ENCODE measurements around the gene RPUSD4. TPM values are rescaled to one million over a fixed set of nuclear protein-coding genes. Genes with fewer than 3 reads are reported as not detected.

Gene RPUSD4
- total RNA-seq, 1 donor = 20.3 TPM

- Histone ChIP-seq H3K4me3 (ENCODE audit: low read length) (no peak overlapping the region), H3K27me3 (ENCODE audit: insufficient read depth, low read length) (no peaks in the 10 kb centered on the region), H3K4me1 (ENCODE audit: insufficient read depth, low read length) (no peaks in the 10 kb centered on the region), H3K9me3 (ENCODE audit: low read depth, low read length) (no peaks in the 10 kb centered on the region)
Observed at GRCh38 chr11:126224647-126225294, 13.3 kb upstream of the RPUSD4 start.

GRCh38 chr11:126219547-126219946 lies 8.1 kb upstream of the RPUSD4 start:
- Histone ChIP-seq H3K27me3 (ENCODE audit: insufficient read depth, low read length) (no peaks in the 10 kb centered on the region), H3K9me3 (ENCODE audit: low read depth, low read length) (no peaks in the 10 kb centered on the region), H3K4me1 (ENCODE audit: insufficient read depth, low read length) (peaks cover 16% of the 10 kb centered on the region), H3K4me3 (ENCODE audit: low read length) (no peak overlapping the region)

- H3K4me1 ChIP-seq (ENCODE audit: insufficient read depth, low read length) = peaks cover 26% of the 10 kb centered on the region
- H3K27me3 ChIP-seq (ENCODE audit: insufficient read depth, low read length) = no peaks in the 10 kb centered on the region
- no peaks in the 10 kb centered on the region for H3K9me3 ChIP-seq (ENCODE audit: low read depth, low read length)
- no peak overlapping the region for H3K4me3 ChIP-seq (ENCODE audit: low read length)
Observed at GRCh38 chr11:126217491-126217890, 6.0 kb upstream of the RPUSD4 start.

- H3K4me1 ChIP-seq (ENCODE audit: insufficient read depth, low read length) = peaks cover 32% of the 10 kb centered on the region
- H3K9me3 ChIP-seq (ENCODE audit: low read depth, low read length) = no peaks in the 10 kb centered on the region
- no peaks in the 10 kb centered on the region for H3K27me3 ChIP-seq (ENCODE audit: insufficient read depth, low read length)
- H3K4me3 ChIP-seq (ENCODE audit: low read length) = no peak overlapping the region
Observed at GRCh38 chr11:126216526-126217305, 5.3 kb upstream of the RPUSD4 start.

- peaks cover 38% of the 10 kb centered on the region for H3K4me1 ChIP-seq (ENCODE audit: insufficient read depth, low read length)
- no peak overlapping the region for H3K4me3 ChIP-seq (ENCODE audit: low read length)
Observed at GRCh38 chr11:126214841-126215240, 3.4 kb upstream of the RPUSD4 start.

GRCh38 chr11:126214441-126214840 lies 3.0 kb upstream of the RPUSD4 start:
- no peaks in the 10 kb centered on the region for H3K27me3 ChIP-seq (ENCODE audit: insufficient read depth, low read length)
- no peak overlapping the region for H3K4me3 ChIP-seq (ENCODE audit: low read length)
- no peaks in the 10 kb centered on the region for H3K9me3 ChIP-seq (ENCODE audit: low read depth, low read length)
- peaks cover 38% of the 10 kb centered on the region for H3K4me1 ChIP-seq (ENCODE audit: insufficient read depth, low read length)

More at GRCh38 chr11:126214841-126215240, 3.4 kb upstream of the RPUSD4 start:
- Histone ChIP-seq H3K9me3 (ENCODE audit: low read depth, low read length) (no peaks in the 10 kb centered on the region), H3K27me3 (ENCODE audit: insufficient read depth, low read length) (no peaks in the 10 kb centered on the region)

- Histone ChIP-seq H3K4me3 (ENCODE audit: low read length) (peak overlapping the region; percentile 84), H3K27me3 (ENCODE audit: insufficient read depth, low read length) (no peaks in the 10 kb centered on the region), H3K4me1 (ENCODE audit: insufficient read depth, low read length) (peaks cover 31% of the 10 kb centered on the region), H3K9me3 (ENCODE audit: low read depth, low read length) (no peaks in the 10 kb centered on the region)
Observed at GRCh38 chr11:126212089-126212660, 725 bp upstream of the RPUSD4 start.

- Histone ChIP-seq H3K4me1 (ENCODE audit: insufficient read depth, low read length) (peaks cover 29% of the 10 kb centered on the region), H3K4me3 (ENCODE audit: low read length) (peak overlapping the region; percentile 84), H3K27me3 (ENCODE audit: insufficient read depth, low read length) (no peaks in the 10 kb centered on the region), H3K9me3 (ENCODE audit: low read depth, low read length) (no peaks in the 10 kb centered on the region)
Observed at GRCh38 chr11:126210871-126211235, 597 bp downstream of the RPUSD4 start.

- no peak overlapping the region for H3K4me3 ChIP-seq (ENCODE audit: low read length)
- no peaks in the 10 kb centered on the region for H3K9me3 ChIP-seq (ENCODE audit: low read depth, low read length)
- no peaks in the 10 kb centered on the region for H3K27me3 ChIP-seq (ENCODE audit: insufficient read depth, low read length)
- peaks cover 16% of the 10 kb centered on the region for H3K4me1 ChIP-seq (ENCODE audit: insufficient read depth, low read length)
Observed at GRCh38 chr11:126207896-126208295, 3.6 kb downstream of the RPUSD4 start.

GRCh38 chr11:126205359-126205758 lies 6.1 kb downstream of the RPUSD4 start:
- Histone ChIP-seq H3K4me1 (ENCODE audit: insufficient read depth, low read length) (no peaks in the 10 kb centered on the region), H3K9me3 (ENCODE audit: low read depth, low read length) (no peaks in the 10 kb centered on the region), H3K27me3 (ENCODE audit: insufficient read depth, low read length) (no peaks in the 10 kb centered on the region), H3K4me3 (ENCODE audit: low read length) (no peak overlapping the region)

- Histone ChIP-seq H3K27me3 (ENCODE audit: insufficient read depth, low read length) (no peaks in the 10 kb centered on the region), H3K9me3 (ENCODE audit: low read depth, low read length) (no peaks in the 10 kb centered on the region), H3K4me1 (ENCODE audit: insufficient read depth, low read length) (no peaks in the 10 kb centered on the region), H3K4me3 (ENCODE audit: low read length) (no peak overlapping the region)
Observed at GRCh38 chr11:126202646-126203359, 8.6 kb downstream of the RPUSD4 start.

- no peak overlapping the region for H3K4me3 ChIP-seq (ENCODE audit: low read length)
- H3K27me3 ChIP-seq (ENCODE audit: insufficient read depth, low read length) = no peaks in the 10 kb centered on the region
- H3K9me3 ChIP-seq (ENCODE audit: low read depth, low read length) = no peaks in the 10 kb centered on the region
- no peaks in the 10 kb centered on the region for H3K4me1 ChIP-seq (ENCODE audit: insufficient read depth, low read length)
Observed at GRCh38 chr11:126198648-126199047, 12.8 kb downstream of the RPUSD4 start.

- Histone ChIP-seq H3K9me3 (ENCODE audit: low read depth, low read length) (no peaks in the 10 kb centered on the region), H3K4me3 (ENCODE audit: low read length) (no peak overlapping the region), H3K4me1 (ENCODE audit: insufficient read depth, low read length) (no peaks in the 10 kb centered on the region), H3K27me3 (ENCODE audit: insufficient read depth, low read length) (no peaks in the 10 kb centered on the region)
Observed at GRCh38 chr11:126197277-126197939, 14.0 kb downstream of the RPUSD4 start.

- Histone ChIP-seq H3K4me3 (ENCODE audit: low read length) (no peak overlapping the region), H3K9me3 (ENCODE audit: low read depth, low read length) (no peaks in the 10 kb centered on the region), H3K4me1 (ENCODE audit: insufficient read depth, low read length) (no peaks in the 10 kb centered on the region), H3K27me3 (ENCODE audit: insufficient read depth, low read length) (no peaks in the 10 kb centered on the region)
Observed at GRCh38 chr11:126195119-126195518, 16.3 kb downstream of the RPUSD4 start.

Data from mononuclear cell (primary cell).